ENCODE data around the gene DGKA.

DNA sequence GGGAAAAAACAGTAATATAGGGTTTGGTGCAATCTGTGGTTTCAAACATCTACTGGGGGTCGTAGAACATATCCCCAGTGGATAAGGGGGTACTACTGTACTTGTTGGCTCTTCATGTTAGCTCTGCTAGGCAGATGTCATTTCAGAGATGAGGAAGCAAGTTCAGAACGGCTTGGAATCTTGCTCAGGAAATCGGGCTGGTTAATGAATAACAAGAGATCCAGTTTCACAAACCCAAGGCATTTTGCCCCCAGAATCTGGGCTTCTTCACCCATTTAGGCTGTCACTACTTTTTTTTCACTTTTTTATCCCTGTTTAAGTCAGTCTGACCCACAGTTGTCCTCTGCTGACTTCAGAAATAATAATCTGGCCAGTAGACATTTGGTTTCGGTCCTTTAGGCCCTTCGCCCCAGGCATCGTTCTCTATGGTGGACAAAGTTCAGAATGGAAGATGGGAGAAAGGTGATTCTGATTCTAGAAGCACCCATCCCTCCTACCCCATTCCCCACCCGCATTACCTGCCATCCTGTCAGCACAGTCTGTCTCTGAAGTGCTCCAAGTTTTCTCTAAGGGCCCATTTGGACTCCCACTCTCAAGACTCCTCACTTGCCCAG, 70.6 kb downstream of the DGKA start:
- TF ChIP-seq, protein P1, sequence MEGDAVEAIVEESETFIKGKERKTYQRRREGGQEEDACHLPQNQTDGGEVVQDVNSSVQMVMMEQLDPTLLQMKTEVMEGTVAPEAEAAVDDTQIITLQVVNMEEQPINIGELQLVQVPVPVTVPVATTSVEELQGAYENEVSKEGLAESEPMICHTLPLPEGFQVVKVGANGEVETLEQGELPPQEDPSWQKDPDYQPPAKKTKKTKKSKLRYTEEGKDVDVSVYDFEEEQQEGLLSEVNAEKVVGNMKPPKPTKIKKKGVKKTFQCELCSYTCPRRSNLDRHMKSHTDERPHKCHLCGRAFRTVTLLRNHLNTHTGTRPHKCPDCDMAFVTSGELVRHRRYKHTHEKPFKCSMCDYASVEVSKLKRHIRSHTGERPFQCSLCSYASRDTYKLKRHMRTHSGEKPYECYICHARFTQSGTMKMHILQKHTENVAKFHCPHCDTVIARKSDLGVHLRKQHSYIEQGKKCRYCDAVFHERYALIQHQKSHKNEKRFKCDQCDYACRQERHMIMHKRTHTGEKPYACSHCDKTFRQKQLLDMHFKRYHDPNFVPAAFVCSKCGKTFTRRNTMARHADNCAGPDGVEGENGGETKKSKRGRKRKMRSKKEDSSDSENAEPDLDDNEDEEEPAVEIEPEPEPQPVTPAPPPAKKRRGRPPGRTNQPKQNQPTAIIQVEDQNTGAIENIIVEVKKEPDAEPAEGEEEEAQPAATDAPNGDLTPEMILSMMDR (conservative IDR thresholded peaks at IDR 0.05; ENCODE audit: low read length), result no peak
- no peak for TF ChIP-seq EZH2phosphoT487 (IDR thresholded peaks at IDR 0.05; ENCODE audit: borderline replicate concordance, low read depth, low read length)
